ENCODE measurements around the gene MAL. TPM values are rescaled to one million over a fixed set of nuclear protein-coding genes. Genes with fewer than 3 reads are reported as not detected.
"Not testable (repeated sequence)": the region's sequence is repeated elsewhere in the genome, so short reads cannot be mapped to it uniquely, and the experiment has no call there.

The MAL gene
- polyA plus RNA-seq, 3 donors: 1.8 to 7.4 (median 3.8) TPM

GRCh38 chr2:95024960-95025405, 525 bp upstream of the MAL start:
- 5 to 13% (median 8%) methylated on average over 30 of the region's 30 CpGs for WGBS, 3 donors
- H3K27ac ChIP-seq (ENCODE audit: low read depth, low read length): no peak overlapping the region

GRCh38 chr2:95026471-95027368, 1.2 kb downstream of the MAL start:
- no peak overlapping the region for H3K27ac ChIP-seq (ENCODE audit: low read depth, low read length)

GRCh38 chr2:95027369-95027720, 1.8 kb downstream of the MAL start:
- 37 to 45% (median 44%) methylated on average over 9 of the region's 9 CpGs for WGBS, 3 donors
- H3K27ac ChIP-seq (ENCODE audit: low read depth, low read length): no peak overlapping the region

More at GRCh38 chr2:95026471-95027368, 1.2 kb downstream of the MAL start:
- WGBS, 3 donors: 8 to 11% (median 11%) methylated on average over 47 of the region's 47 CpGs

GRCh38 chr2:95029898-95030341, 4.4 kb downstream of the MAL start:
- H3K27ac ChIP-seq (ENCODE audit: low read depth, low read length): no peak overlapping the region
- WGBS, 3 donors: 83 to 86% (median 84%) methylated on average over 4 of the region's 4 CpGs

- 53 to 64% (median 55%) methylated on average over 4 to 5 of the region's 5 CpGs for WGBS, 3 donors
- no peak overlapping the region for H3K27ac ChIP-seq (ENCODE audit: low read depth, low read length)
Observed at GRCh38 chr2:95030496-95030895, 5.0 kb downstream of the MAL start.

GRCh38 chr2:95031076-95031725, 5.7 kb downstream of the MAL start:
- 64 to 78% (median 75%) methylated on average over 7 of the region's 7 CpGs for WGBS, 3 donors
- H3K27ac ChIP-seq (ENCODE audit: low read depth, low read length): no peak overlapping the region

GRCh38 chr2:95031726-95032116, 6.2 kb downstream of the MAL start:
- no peak overlapping the region for H3K27ac ChIP-seq (ENCODE audit: low read depth, low read length)
- WGBS, 3 donors: 70 to 91% (median 75%) methylated on average over 1 of the region's 1 CpG

GRCh38 chr2:95032341-95032740, 6.8 kb downstream of the MAL start:
- 43 to 66% (median 58%) methylated on average over 3 of the region's 3 CpGs for WGBS, 3 donors
- no peak overlapping the region for H3K27ac ChIP-seq (ENCODE audit: low read depth, low read length)

- no peak overlapping the region for H3K27ac ChIP-seq (ENCODE audit: low read depth, low read length)
- 51 to 60% (median 52%) methylated on average over 15 to 16 of the region's 16 CpGs for WGBS, 3 donors
Observed at GRCh38 chr2:95032868-95033603, 7.5 kb downstream of the MAL start.

GRCh38 chr2:95034221-95034620, 8.7 kb downstream of the MAL start:
- WGBS, 3 donors: 71 to 86% (median 72%) methylated on average over 4 of the region's 4 CpGs
- no peak overlapping the region for H3K27ac ChIP-seq (ENCODE audit: low read depth, low read length)

GRCh38 chr2:95034818-95035217, 9.3 kb downstream of the MAL start:
- no peak overlapping the region for H3K27ac ChIP-seq (ENCODE audit: low read depth, low read length)
- WGBS, 3 donors: 59 to 78% (median 72%) methylated on average over 7 of the region's 7 CpGs

GRCh38 chr2:95036596-95037383, 11.3 kb downstream of the MAL start:
- H3K27ac ChIP-seq (ENCODE audit: low read depth, low read length): no peak overlapping the region
- WGBS, 3 donors: 86 to 95% (median 93%) methylated on average over 3 of the region's 3 CpGs

GRCh38 chr2:95037384-95037839, 11.9 kb downstream of the MAL start:
- H3K27ac ChIP-seq (ENCODE audit: low read depth, low read length): no peak overlapping the region
- WGBS, 3 donors: 78 to 92% (median 92%) methylated on average over 2 of the region's 2 CpGs

GRCh38 chr2:95037841-95038585, 12.5 kb downstream of the MAL start:
- H3K27ac ChIP-seq (ENCODE audit: low read depth, low read length): not testable (repeated sequence)
- WGBS, 3 donors: 83 to 97% (median 95%) methylated on average over 3 of the region's 3 CpGs

- H3K27ac ChIP-seq (ENCODE audit: low read depth, low read length): no peak overlapping the region
- WGBS, 3 donors: 86 to 94% (median 93%) methylated on average over 4 of the region's 4 CpGs
Observed at GRCh38 chr2:95038635-95039298, 13.3 kb downstream of the MAL start.

GRCh38 chr2:95039363-95039762, 13.9 kb downstream of the MAL start:
- no peak overlapping the region for H3K27ac ChIP-seq (ENCODE audit: low read depth, low read length)
- 85 to 100% (median 93%) methylated on average over 1 of the region's 1 CpG for WGBS, 3 donors

- H3K27ac ChIP-seq (ENCODE audit: low read depth, low read length): no peak overlapping the region
- 83 to 90% (median 85%) methylated on average over 6 of the region's 6 CpGs for WGBS, 3 donors
Observed at GRCh38 chr2:95039978-95040377, 14.5 kb downstream of the MAL start.
